Measurements from ENCODE around the gene WWP2. TPM values are rescaled to one million over a fixed set of nuclear protein-coding genes. Genes with fewer than 3 reads are reported as not detected.

The WWP2 gene
- total RNA-seq, 1 experiment from 2014 or later = 38.8 TPM

DNA sequence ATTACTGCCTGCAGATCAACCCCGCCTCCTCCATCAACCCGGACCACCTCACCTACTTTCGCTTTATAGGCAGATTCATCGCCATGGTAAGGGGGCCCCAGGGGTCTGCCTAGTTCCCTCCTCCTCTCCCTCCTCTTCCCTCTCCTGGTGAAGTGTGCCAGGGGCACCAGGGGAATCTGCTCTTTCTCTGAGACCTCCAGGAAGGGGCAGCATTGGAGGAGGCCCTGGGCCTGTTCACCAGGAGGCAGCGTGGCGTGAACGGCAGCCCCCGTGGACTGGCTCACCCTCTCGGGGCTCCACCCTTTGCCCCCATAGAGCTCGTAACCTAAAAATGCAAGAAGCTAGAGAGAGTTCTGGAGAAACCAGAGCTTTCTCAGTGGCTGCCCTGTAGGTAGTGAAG is 171.9 kb downstream of the WWP2 start:
- no peaks in the 10 kb centered on the region for H3K79me2 ChIP-seq (ENCODE audit: low read depth)
- no peaks in the 10 kb centered on the region for H3K4me1 ChIP-seq (replicated peaks; ENCODE audit: insufficient read depth)
- POLR2A ChIA-PET (ENCODE audit: unreplicated experiment) = no interaction called here
- CTCF ChIA-PET = interaction anchor here (1.1 kb wide), 1 partner anchor 136 kb away, joined by 10 read pairs; no protein-coding TSS in a partner anchor
- no peak overlapping the region for H3K4me3 ChIP-seq
- no peaks in the 10 kb centered on the region for H3K27me3 ChIP-seq (ENCODE audit: insufficient read depth, low read depth)
- intact Hi-C loops (cut with micrococcal nuclease; ENCODE audit: unreplicated experiment) = no loop called here
- H3K4me2 ChIP-seq = no peak overlapping the region
- no peaks in the 10 kb centered on the region for H3K9me2 ChIP-seq (ENCODE audit: insufficient read depth)
- no peaks in the 10 kb centered on the region for H3K36me3 ChIP-seq (ENCODE audit: low read depth)
- no peak overlapping the region for H2AFZ ChIP-seq
- H3F3A ChIP-seq (ENCODE audit: insufficient read depth, low read depth) = no peaks in the 10 kb centered on the region
- no peaks in the 10 kb centered on the region for H3K9me3 ChIP-seq (ENCODE audit: insufficient read depth, low read depth)
- DNase-seq = no peak
- no peak overlapping the region for H3K27ac ChIP-seq
- H4K20me1 ChIP-seq (ENCODE audit: insufficient read depth) = no peaks in the 10 kb centered on the region
- no TSS peak for BruUV-seq (replicated peaks)
- TF ChIP-seq, protein P1, sequence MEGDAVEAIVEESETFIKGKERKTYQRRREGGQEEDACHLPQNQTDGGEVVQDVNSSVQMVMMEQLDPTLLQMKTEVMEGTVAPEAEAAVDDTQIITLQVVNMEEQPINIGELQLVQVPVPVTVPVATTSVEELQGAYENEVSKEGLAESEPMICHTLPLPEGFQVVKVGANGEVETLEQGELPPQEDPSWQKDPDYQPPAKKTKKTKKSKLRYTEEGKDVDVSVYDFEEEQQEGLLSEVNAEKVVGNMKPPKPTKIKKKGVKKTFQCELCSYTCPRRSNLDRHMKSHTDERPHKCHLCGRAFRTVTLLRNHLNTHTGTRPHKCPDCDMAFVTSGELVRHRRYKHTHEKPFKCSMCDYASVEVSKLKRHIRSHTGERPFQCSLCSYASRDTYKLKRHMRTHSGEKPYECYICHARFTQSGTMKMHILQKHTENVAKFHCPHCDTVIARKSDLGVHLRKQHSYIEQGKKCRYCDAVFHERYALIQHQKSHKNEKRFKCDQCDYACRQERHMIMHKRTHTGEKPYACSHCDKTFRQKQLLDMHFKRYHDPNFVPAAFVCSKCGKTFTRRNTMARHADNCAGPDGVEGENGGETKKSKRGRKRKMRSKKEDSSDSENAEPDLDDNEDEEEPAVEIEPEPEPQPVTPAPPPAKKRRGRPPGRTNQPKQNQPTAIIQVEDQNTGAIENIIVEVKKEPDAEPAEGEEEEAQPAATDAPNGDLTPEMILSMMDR (conservative IDR thresholded peaks at IDR 0.05) = no peak
- no peak for TF ChIP-seq EZH2 (IDR thresholded peaks at IDR 0.05; ENCODE audit: low read depth)

DNA sequence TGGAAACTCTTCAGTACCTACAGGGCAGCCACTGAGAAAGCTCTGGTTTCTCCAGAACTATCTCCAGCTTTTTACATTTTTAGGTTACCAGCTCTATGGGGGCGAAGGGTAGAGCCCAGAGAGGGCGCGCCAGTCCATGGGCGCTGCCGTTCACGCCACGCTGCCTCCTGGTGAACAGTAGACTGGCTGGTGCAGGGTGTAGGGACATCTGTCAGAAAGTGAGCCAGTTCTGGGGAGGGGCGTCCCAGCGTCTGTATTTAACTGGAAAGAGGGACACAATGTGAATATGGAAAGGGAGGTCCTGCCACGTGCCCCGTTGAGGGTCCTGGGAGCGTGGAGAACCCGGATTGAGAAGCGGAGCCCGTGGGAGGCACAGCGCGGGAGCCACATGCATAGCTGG is 172.6 kb downstream of the WWP2 start:
- no peaks in the 10 kb centered on the region for H3K27me3 ChIP-seq (ENCODE audit: insufficient read depth, low read depth)
- TF ChIP-seq, protein P1 (conservative IDR thresholded peaks at IDR 0.05) = no peak
- no peak for TF ChIP-seq EZH2 (IDR thresholded peaks at IDR 0.05; ENCODE audit: low read depth)
- no peak overlapping the region for H2AFZ ChIP-seq
- H3K4me3 ChIP-seq = no peak overlapping the region
- no peaks in the 10 kb centered on the region for H4K20me1 ChIP-seq (ENCODE audit: insufficient read depth)
- no peak for DNase-seq
- H3K9me3 ChIP-seq (ENCODE audit: insufficient read depth, low read depth) = no peaks in the 10 kb centered on the region
- no peaks in the 10 kb centered on the region for H3K36me3 ChIP-seq (ENCODE audit: low read depth)
- ChIA-PET POLR2A (ENCODE audit: unreplicated experiment) (no interaction called here), CTCF (interaction anchor here (1.1 kb wide), 1 partner anchor 136 kb away, joined by 10 read pairs; no protein-coding TSS in a partner anchor)
- no peak overlapping the region for H3K4me2 ChIP-seq
- H3K4me1 ChIP-seq (replicated peaks; ENCODE audit: insufficient read depth) = no peaks in the 10 kb centered on the region
- no peak overlapping the region for H3K27ac ChIP-seq
- no peaks in the 10 kb centered on the region for H3K79me2 ChIP-seq (ENCODE audit: low read depth)
- H3F3A ChIP-seq (ENCODE audit: insufficient read depth, low read depth) = no peaks in the 10 kb centered on the region
- intact Hi-C loops (cut with micrococcal nuclease; ENCODE audit: unreplicated experiment) = no loop called here
- no peaks in the 10 kb centered on the region for H3K9me2 ChIP-seq (ENCODE audit: insufficient read depth)
- no TSS peak for BruUV-seq (replicated peaks)

DNA sequence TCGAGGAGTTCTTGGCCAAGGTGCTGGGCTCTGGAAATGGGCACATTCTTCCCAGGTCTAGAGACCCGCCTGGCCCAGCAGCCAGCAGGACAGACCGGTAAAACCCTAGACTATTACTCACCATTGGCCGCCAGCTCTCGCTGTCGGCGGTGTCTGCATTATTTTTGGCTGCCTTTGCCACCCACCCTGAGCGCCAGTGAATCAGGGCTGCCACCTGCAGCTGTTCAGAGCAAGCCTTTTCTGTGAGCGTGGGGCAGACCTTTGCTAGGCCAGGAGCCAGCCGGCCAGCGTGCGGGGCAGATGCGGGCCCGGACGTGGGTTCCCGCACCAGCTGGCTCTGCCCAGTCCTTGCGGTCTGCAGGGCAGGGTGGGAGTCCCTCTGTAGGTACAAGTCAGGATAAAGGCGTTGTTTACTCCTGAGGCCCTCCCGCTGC is 173.2 kb downstream of the WWP2 start:
- CTCF ChIA-PET = interaction anchor here (1.1 kb wide), 1 partner anchor 137 kb away, joined by 10 read pairs; no protein-coding TSS in a partner anchor
- Histone ChIP-seq H3K27ac (no peak overlapping the region), H3K9me3 (ENCODE audit: insufficient read depth, low read depth) (no peaks in the 10 kb centered on the region), H3K4me3 (no peak overlapping the region), H3K4me2 (no peak overlapping the region), H3K4me1 (replicated peaks; ENCODE audit: insufficient read depth) (no peaks in the 10 kb centered on the region), H3F3A (ENCODE audit: insufficient read depth, low read depth) (no peaks in the 10 kb centered on the region), H3K79me2 (ENCODE audit: low read depth) (no peaks in the 10 kb centered on the region), H3K9me2 (ENCODE audit: insufficient read depth) (no peaks in the 10 kb centered on the region), H3K27me3 (ENCODE audit: insufficient read depth, low read depth) (no peaks in the 10 kb centered on the region), H2AFZ (no peak overlapping the region), H4K20me1 (ENCODE audit: insufficient read depth) (no peaks in the 10 kb centered on the region), H3K36me3 (ENCODE audit: low read depth) (no peaks in the 10 kb centered on the region)
- POLR2A ChIA-PET (ENCODE audit: unreplicated experiment) = interaction anchor here (0.5 kb wide), 1 partner anchor 209 kb away, joined by 3 read pairs; the partner anchor contains the start of gene NQO1
- intact Hi-C loops (cut with micrococcal nuclease; ENCODE audit: unreplicated experiment) = no loop called here
- BruUV-seq (replicated peaks) = no TSS peak
- TF ChIP-seq, protein P1 (conservative IDR thresholded peaks at IDR 0.05) = no peak
- TF ChIP-seq EZH2 (IDR thresholded peaks at IDR 0.05; ENCODE audit: low read depth) = no peak
- no peak for DNase-seq
